Measurements from ENCODE around the gene USH2A.

USH2A gene

DNA sequence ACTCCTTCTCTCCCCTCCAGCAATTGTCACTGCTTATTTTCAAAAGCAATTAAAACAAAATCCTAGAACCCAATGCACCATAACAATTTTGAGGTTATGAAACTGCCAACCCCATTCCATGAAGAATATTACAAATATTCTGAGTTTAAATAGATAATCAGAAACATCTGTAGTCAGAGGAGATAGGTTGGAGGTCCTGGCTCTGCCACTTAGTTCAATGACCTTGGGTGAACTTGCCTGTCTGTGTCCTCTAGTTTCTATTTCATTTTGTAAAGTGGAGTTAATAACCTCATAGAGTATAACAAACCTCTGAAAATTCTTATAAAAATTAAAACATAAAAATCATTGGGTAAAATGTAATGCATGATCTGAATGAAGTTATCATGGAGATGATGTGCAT, 691.5 kb downstream of the USH2A start:
- no peak for DNase-seq (ENCODE audit: low spot score in 2 of 2)
- in situ Hi-C loops (cut with MboI; ENCODE audit: low sequenced_read_pairs): no loop called here
- Histone ChIP-seq H3K9me3 (no peaks in the 10 kb centered on the region), H3K4me1 (no peaks in the 10 kb centered on the region), H3K4me3 (no peak overlapping the region), H3K36me3 (replicated peaks) (no peaks in the 10 kb centered on the region), H3K27me3 (ENCODE audit: low read depth) (no peaks in the 10 kb centered on the region)

DNA sequence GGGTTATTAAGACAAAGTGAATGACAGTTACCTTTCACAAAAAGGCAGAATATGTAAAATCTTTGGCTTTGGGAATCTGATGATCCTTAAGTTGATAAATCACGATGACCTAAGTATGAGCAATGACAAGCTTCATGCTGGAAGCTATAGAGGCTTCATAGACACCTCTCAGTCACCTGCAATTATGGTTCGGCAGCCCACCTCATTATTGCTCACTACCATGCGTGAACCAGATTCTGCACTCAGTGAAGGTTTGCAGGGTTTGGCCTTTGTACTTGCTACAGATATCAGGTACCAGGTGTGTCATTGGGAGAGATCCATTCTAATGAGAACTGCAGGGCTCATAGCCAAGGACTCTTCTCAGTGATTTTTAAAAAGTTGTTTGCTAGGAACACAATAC, 692.6 kb downstream of the USH2A start:
- no peaks in the 10 kb centered on the region for H3K36me3 ChIP-seq (replicated peaks)
- H3K4me3 ChIP-seq: no peak overlapping the region
- no peak for DNase-seq (ENCODE audit: low spot score in 2 of 2)
- in situ Hi-C loops (cut with MboI; ENCODE audit: low sequenced_read_pairs): no loop called here
- H3K4me1 ChIP-seq: no peaks in the 10 kb centered on the region
- H3K27me3 ChIP-seq (ENCODE audit: low read depth): no peaks in the 10 kb centered on the region
- H3K9me3 ChIP-seq: no peaks in the 10 kb centered on the region

DNA sequence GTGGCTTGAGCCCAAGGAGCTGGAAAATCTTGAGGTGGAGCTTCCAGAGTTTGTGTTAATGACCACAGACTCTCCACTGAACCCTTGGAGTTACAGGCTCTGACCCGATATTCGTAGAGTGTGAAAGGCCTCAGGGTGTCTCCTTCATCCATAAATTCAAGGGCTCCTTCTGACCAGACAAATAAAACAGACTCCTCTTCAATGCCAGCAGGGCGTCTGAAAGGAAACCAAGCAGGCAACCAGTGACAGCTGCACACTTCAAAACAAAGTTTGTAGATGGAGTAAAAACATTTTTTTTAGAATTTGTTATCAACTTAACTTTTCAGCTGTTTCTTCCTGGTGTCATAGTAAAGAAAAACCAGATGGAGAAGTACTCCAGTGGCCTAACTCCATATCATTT, 695.1 kb downstream of the USH2A start:
- no peak for DNase-seq (ENCODE audit: low spot score in 2 of 2)
- Histone ChIP-seq H3K36me3 (replicated peaks) (no peaks in the 10 kb centered on the region), H3K27me3 (ENCODE audit: low read depth) (no peaks in the 10 kb centered on the region), H3K4me1 (no peaks in the 10 kb centered on the region), H3K9me3 (no peaks in the 10 kb centered on the region), H3K4me3 (no peak overlapping the region)
- in situ Hi-C loops (cut with MboI; ENCODE audit: low sequenced_read_pairs): no loop called here

DNA sequence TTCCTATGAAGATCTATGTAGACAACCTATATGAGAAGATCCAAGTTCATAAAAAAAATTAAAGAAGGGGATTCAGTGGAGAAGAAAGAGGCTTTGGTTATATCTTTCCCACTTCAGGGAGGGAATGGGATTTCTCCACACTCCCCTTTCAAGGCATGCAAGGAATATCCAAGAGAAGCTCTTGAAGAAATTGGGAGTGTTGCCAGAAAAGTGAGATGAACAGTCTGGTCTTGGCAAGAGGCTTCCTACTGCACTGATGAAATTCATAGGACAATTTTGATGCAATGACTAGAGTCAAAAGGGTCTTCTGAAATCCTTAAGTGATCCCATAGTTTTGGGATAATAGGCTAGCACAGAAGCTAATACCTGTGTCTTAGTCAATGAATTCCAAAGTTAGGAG, 703.1 kb downstream of the USH2A start:
- no peaks in the 10 kb centered on the region for H3K27me3 ChIP-seq (ENCODE audit: low read depth)
- H3K4me3 ChIP-seq: no peak overlapping the region
- no peak for DNase-seq (ENCODE audit: low spot score in 2 of 2)
- no peaks in the 10 kb centered on the region for H3K4me1 ChIP-seq
- H3K36me3 ChIP-seq (replicated peaks): no peaks in the 10 kb centered on the region
- H3K9me3 ChIP-seq: no peaks in the 10 kb centered on the region
- in situ Hi-C loops (cut with MboI; ENCODE audit: low sequenced_read_pairs): no loop called here

DNA sequence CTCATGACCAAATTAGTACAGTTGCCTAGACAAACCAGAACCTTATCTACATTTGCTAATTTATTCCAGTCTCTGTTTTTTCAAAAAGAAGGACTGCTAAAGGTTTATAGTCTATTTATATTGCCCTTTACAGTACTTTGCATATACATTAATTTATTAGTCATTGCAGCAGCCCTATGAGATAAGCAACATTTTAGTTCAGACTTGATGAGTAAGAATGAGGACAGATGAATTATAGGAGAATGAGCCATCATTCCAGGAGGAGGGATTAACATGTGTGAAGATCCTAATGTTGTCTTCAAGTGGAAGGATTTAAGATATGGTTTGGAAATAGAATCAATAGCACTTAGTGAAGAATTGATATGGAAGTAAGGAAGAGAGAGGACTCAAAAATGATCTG, 703.7 kb downstream of the USH2A start:
- no peak overlapping the region for H3K4me3 ChIP-seq
- H3K4me1 ChIP-seq: no peaks in the 10 kb centered on the region
- no peaks in the 10 kb centered on the region for H3K27me3 ChIP-seq (ENCODE audit: low read depth)
- in situ Hi-C loops (cut with MboI; ENCODE audit: low sequenced_read_pairs): no loop called here
- DNase-seq (ENCODE audit: low spot score in 2 of 2): no peak
- no peaks in the 10 kb centered on the region for H3K9me3 ChIP-seq
- H3K36me3 ChIP-seq (replicated peaks): no peaks in the 10 kb centered on the region

DNA sequence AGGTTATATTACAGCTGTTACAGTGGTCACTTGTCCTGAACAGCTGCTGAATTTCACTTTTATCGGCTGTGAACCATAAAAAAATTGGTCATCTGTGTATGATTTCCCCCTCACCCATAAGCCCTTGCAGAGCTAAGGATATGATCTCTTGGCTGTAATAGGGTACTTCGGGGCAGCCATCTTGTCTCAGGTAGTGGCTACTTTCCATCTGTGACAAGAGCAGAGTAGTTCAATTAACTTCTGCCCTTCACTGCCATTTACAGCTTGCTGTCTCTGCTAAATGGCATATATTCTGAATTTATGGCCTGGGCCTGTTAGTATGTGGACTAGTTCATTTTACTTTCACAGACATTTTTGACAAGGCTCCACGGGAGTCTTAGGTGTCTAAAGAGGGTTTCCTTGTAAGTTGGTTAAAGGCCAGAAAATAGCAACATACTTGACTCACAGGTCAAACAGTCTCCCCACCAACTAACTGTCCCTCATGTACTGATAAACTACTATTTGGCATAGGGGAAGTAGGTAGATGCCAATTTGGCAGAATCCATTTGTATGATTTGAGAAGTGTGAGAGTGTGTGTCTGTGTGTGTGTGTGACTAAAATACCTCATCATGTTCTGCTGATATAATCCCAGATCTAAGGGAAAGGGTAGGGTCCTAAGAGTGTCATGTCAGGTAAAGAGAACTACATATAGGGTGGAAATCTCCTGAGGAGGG, 704.5 kb downstream of the USH2A start:
- H3K27me3 ChIP-seq (ENCODE audit: low read depth): no peaks in the 10 kb centered on the region
- no peaks in the 10 kb centered on the region for H3K9me3 ChIP-seq
- in situ Hi-C loops (cut with MboI; ENCODE audit: low sequenced_read_pairs): no loop called here
- no peak for DNase-seq (ENCODE audit: low spot score in 2 of 2)
- H3K4me1 ChIP-seq: no peaks in the 10 kb centered on the region
- H3K36me3 ChIP-seq (replicated peaks): no peaks in the 10 kb centered on the region
- H3K4me3 ChIP-seq: no peak overlapping the region

DNA sequence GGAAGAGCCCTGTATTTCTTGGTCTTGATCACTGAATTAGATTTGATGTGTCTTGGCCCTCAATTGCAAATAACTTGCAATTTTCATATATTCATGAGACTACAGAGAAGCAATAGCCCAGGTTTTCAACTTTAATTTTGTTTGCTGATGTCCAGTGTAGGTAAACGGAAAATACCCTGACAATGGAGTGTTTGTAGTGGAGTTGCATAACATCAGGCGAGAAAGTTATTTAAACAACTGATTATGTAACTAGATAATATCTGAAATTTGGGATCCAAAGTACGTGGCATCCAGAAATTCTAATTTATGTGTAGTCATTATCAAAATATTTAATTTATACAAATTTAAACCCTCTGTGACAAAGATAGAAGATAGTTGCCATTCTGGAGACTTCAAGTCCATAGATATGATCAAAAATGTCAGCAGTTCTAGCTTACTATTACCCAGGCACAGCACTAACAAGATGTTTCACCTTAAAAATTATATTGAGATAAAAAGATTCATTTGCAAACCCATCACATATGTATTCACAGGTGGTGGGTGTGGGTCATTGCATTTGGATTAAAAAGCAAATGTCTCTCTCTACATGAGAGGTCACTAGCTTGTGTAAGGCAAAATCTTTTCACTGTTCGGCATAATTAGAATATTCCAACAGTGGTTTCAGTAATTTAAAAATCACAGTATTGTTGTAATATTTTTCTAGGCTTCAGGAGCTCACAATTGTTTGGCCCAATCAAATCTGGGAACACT, 705.4 kb downstream of the USH2A start:
- no peaks in the 10 kb centered on the region for H3K27me3 ChIP-seq (ENCODE audit: low read depth)
- H3K4me3 ChIP-seq: no peak overlapping the region
- in situ Hi-C loops (cut with MboI; ENCODE audit: low sequenced_read_pairs): no loop called here
- H3K36me3 ChIP-seq (replicated peaks): no peaks in the 10 kb centered on the region
- H3K4me1 ChIP-seq: no peaks in the 10 kb centered on the region
- no peaks in the 10 kb centered on the region for H3K9me3 ChIP-seq
- DNase-seq (ENCODE audit: low spot score in 2 of 2): no peak

DNA sequence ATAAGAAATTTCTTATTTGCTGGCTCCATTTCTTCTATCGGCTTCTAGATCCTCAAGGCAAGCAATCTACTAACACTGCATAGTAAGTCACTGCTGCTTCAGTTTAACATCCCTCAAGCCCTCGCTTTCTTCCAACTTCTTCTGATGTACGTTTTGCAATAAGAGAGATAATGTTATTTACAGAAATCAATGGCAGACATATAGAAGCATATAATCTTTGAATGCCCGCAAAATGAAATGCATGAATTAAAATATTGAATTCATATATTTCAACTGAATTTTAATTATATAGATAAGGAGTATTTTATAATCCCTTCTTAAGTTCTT, 712.4 kb downstream of the USH2A start:
- no peak for DNase-seq (ENCODE audit: low spot score in 2 of 2)
- H3K9me3 ChIP-seq: no peaks in the 10 kb centered on the region
- H3K36me3 ChIP-seq (replicated peaks): no peaks in the 10 kb centered on the region
- in situ Hi-C loops (cut with MboI; ENCODE audit: low sequenced_read_pairs): no loop called here
- no peaks in the 10 kb centered on the region for H3K27me3 ChIP-seq (ENCODE audit: low read depth)
- no peak overlapping the region for H3K4me3 ChIP-seq
- no peaks in the 10 kb centered on the region for H3K4me1 ChIP-seq

DNA sequence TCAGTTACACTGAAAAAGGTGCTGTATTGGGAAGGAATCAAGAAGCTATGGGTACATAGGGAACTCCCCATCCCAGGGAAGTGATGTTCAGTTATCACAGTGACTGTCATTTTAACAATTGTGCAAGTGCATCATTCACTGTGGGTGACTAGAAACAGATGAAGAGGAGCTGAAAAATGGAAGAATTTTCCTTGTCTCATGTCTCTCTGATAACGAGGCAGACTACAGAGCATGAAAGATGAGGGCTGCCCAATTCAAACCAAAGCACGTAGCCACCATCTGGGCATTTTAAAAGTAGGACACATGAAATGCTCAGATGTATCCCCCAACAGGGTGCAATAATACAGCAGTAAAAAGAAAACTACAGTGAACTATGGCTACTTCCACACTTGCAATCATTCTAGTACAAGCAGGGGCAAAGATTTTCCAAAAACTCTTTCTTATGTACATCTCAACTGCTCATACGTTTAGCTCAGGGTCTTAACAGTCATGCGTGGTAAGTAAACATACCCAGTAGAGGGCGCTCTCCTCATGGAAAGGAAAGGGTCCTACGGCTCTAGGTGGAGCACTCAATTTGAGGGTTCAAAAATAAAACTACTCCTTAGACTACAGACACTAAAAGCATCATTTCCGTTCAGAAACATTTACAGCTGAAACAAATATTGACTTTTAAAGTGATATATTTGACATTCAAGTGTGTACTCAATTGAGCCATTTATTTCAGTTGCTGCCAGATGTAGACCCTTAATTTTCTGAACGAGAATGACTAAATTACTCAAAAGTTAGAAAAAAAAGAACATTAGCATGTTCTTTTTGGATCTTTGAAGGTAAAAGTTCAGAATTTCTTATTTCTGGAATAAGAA, 713.0 kb downstream of the USH2A start:
- in situ Hi-C loops (cut with MboI; ENCODE audit: low sequenced_read_pairs): no loop called here
- no peaks in the 10 kb centered on the region for H3K4me1 ChIP-seq
- peak; percentile 42 to 76 for DNase-seq (ENCODE audit: low spot score in 2 of 2)
- no peak overlapping the region for H3K4me3 ChIP-seq
- no peaks in the 10 kb centered on the region for H3K9me3 ChIP-seq
- H3K27me3 ChIP-seq (ENCODE audit: low read depth): no peaks in the 10 kb centered on the region
- H3K36me3 ChIP-seq (replicated peaks): no peaks in the 10 kb centered on the region

DNA sequence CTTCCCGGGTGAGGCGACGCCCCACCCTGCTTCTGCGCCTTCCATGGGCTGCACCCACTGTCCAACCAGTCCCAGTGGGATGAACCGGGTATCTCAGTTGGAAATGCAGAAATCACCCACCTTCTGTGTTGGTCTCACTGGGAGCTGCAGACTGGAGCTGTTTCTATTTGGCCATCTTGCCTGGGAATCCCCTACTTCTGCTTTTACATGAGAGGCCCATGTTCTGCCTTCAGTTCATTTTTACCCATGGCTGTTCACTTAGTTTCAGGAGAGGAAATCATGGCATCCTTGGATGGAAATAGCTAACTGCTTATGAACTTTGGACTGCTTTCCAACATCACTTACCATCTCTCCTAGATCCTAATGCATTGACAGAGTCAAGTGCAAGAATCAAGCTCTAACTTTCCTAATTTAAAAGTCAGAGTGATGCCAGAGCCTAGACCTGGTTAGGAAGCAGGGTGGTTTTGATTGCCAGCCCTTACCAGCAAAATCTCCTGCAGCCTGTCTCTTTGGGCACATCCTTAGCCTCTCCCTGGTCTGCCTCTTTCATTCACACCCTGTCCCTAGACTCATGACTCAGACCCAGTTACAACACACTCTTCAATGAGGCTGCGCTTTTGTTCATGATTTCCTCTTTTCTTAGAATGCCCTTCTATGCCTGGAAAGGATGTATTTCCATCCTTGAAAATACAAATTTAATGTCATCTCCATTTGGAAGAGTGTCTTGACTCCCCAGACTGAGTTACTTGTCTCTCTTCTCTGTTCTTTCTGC, 719.0 kb downstream of the USH2A start:
- H3K27me3 ChIP-seq (ENCODE audit: low read depth): no peaks in the 10 kb centered on the region
- no peaks in the 10 kb centered on the region for H3K4me1 ChIP-seq
- no peaks in the 10 kb centered on the region for H3K36me3 ChIP-seq (replicated peaks)
- H3K9me3 ChIP-seq: no peaks in the 10 kb centered on the region; the same call in 1 of the 2 replicates
- DNase-seq (ENCODE audit: low spot score in 2 of 2): no peak
- in situ Hi-C loops (cut with MboI; ENCODE audit: low sequenced_read_pairs): no loop called here
- no peak overlapping the region for H3K4me3 ChIP-seq

DNA sequence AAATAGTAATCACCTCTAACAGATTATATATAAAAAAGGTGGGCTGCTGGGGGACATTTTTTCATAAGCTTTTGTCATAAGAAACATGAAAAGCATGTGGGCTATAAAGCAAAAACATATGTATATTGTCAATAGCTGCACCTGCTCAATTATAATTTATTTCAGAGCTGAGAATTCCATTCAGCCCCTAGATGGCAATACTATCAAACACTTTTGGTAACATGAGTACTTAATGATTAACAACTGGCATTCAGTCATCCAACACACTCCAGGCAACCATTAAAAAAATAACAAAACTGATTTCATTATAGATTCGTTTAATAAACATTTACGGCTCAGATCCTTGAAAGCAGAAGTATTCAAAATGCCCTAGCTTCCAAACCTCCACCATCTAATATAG, 741.0 kb downstream of the USH2A start:
- no peak overlapping the region for H3K4me3 ChIP-seq
- no peaks in the 10 kb centered on the region for H3K27me3 ChIP-seq (ENCODE audit: low read depth)
- no peaks in the 10 kb centered on the region for H3K36me3 ChIP-seq (replicated peaks)
- H3K4me1 ChIP-seq: no peaks in the 10 kb centered on the region
- H3K9me3 ChIP-seq: no peaks in the 10 kb centered on the region
- in situ Hi-C loops (cut with MboI; ENCODE audit: low sequenced_read_pairs): no loop called here
- DNase-seq (ENCODE audit: low spot score in 2 of 2): no peak

DNA sequence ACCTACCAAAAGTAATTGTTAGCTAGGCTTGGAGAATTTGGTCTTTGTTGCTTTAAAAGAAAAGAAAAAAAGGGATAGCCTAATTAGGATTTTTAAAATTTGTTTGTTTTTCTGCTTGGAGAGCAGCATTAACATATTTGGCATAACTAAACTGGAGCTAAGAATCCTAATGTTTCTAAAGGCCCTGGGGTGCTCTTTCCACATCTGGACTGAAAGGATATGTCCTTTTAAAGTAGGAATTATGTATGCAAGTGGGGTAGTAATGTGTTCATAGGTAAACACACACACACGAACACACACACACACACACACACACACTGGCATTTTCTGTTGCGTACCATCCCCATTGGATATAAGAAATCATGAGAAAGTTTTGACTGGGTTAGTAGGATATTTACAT, 742.2 kb downstream of the USH2A start:
- no peaks in the 10 kb centered on the region for H3K4me1 ChIP-seq
- H3K9me3 ChIP-seq: no peaks in the 10 kb centered on the region
- no peaks in the 10 kb centered on the region for H3K36me3 ChIP-seq (replicated peaks)
- in situ Hi-C loops (cut with MboI; ENCODE audit: low sequenced_read_pairs): no loop called here
- H3K4me3 ChIP-seq: no peak overlapping the region
- no peak for DNase-seq (ENCODE audit: low spot score in 2 of 2)
- H3K27me3 ChIP-seq (ENCODE audit: low read depth): no peaks in the 10 kb centered on the region

DNA sequence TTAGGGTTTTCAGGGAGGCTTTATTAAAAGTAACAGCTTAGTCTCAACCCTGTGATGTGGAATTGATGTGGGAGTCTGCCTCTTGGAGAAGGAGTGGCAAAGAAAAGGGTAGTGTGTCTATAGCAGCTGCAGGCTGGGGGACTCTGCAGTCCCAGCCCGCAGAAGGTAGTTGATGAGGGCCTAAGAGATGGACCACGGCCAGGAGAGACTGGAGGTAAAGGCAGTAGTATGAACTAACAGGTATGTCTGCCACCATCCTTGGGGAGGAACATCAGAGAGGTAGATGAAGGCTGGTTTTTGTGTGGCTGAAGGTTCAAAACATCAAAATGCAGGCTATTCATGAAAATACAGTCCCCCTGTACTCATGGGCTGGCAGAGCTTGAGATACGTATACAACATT, 744.0 kb downstream of the USH2A start:
- H3K9me3 ChIP-seq: no peaks in the 10 kb centered on the region
- H3K27me3 ChIP-seq (ENCODE audit: low read depth): no peaks in the 10 kb centered on the region
- no peak overlapping the region for H3K4me3 ChIP-seq
- no peaks in the 10 kb centered on the region for H3K36me3 ChIP-seq (replicated peaks)
- no peak for DNase-seq (ENCODE audit: low spot score in 2 of 2)
- in situ Hi-C loops (cut with MboI; ENCODE audit: low sequenced_read_pairs): no loop called here
- no peaks in the 10 kb centered on the region for H3K4me1 ChIP-seq

All from HAP-1 (cell line).